ENCODE results near the gene USP32. TPM values are rescaled to one million over a fixed set of nuclear protein-coding genes. Genes with fewer than 3 reads are reported as not detected.

The USP32 gene
- total and polyA plus RNA-seq, 2 of the 8 experiments (the other 6 are each of a cell fraction or from before 2014, with no cell fraction given): 29.6 to 112 TPM

GRCh38 chr17:60412701-60413100 is 20.8 kb upstream of the USP32 start (continued):
- TF ChIP-seq CHD7 (IDR thresholded peaks at IDR 0.05; ENCODE audit: insufficient replicate concordance, low read length) (no peak), NRF1 (IDR thresholded peaks at IDR 0.05; ENCODE audit: low read depth, low read length) (no peak), BCL11A (IDR thresholded peaks at IDR 0.05; ENCODE audit: low read depth in 2 of 2, low read length in 2 of 2) (no peak), CHD2 (IDR thresholded peaks at IDR 0.05; ENCODE audit: low read length) (no peak), GTF2F1 (IDR thresholded peaks at IDR 0.05; ENCODE audit: borderline replicate concordance, low read depth, low read length) (no peak), ATF3 (IDR thresholded peaks at IDR 0.05; ENCODE audit: insufficient read depth, low read depth, low read length) (no peak), EP300 (IDR thresholded peaks at IDR 0.05; ENCODE audit: borderline replicate concordance in 1 of 2, low read depth in 2 of 2, low read length in 2 of 2) (no peak), POLR2A (IDR thresholded peaks at IDR 0.05; ENCODE audit: control extremely low read depth in 1 of 2, low read depth in 2 of 2, low read length in 2 of 2) (no peak), USF2 (IDR thresholded peaks at IDR 0.05; ENCODE audit: low read length) (no peak)
